ENCODE results near the gene MGST2. TPM values are rescaled to one million over a fixed set of nuclear protein-coding genes. Genes with fewer than 3 reads are reported as not detected.

The MGST2 gene
- total RNA-seq, 6 experiments from 2014 or later, result 5.0 to 11.4 (median 5.7) TPM

- Mint-ChIP-seq H3K4me1 (ENCODE audit: low read depth) (peaks cover 10% of the 10 kb centered on the region), H3K27me3 (ENCODE audit: insufficient read depth) (peaks cover 7% of the 10 kb centered on the region), H3K4me3 (no peak overlapping the region), H3K9me3 (no peaks in the 10 kb centered on the region), H3K27ac (peak overlapping the region; percentile 24; the same call in 1 of the 2 replicates), H3K36me3 (ENCODE audit: low read depth) (no peaks in the 10 kb centered on the region)
- DNase-seq, result peak; percentile 75
- TF ChIP-seq CTCF (IDR thresholded peaks at IDR 0.05), result peak; percentile 43; the same call in 1 of the 2 replicates
Observed at GRCh38 chr4:139740531-139741041, 75.0 kb downstream of the MGST2 start.

DNA sequence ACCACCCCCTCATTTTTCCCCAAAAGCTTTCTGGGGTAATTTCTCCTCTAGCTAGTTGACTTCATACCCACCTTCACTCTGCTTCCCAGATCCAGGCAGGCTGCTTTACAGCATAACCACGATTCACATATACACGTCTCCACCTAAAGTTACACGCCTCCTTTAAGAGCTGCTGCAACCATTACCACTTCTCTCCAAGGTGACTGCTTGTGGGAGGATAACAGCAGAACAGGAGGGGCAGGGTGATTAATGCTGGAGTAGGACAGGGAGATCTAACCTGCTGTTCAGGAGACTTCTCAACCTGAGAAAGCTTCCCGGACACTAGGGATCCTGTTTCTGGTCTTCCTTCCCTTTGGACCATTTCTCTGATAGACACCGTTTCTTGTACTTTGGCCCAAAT is 77.4 kb downstream of the MGST2 start:
- DNase-seq, result no peak
- Mint-ChIP-seq H3K27me3 (ENCODE audit: insufficient read depth) (peaks cover 7% of the 10 kb centered on the region), H3K4me3 (no peak overlapping the region), H3K9me3 (no peaks in the 10 kb centered on the region), H3K4me1 (ENCODE audit: low read depth) (peaks cover 10% of the 10 kb centered on the region), H3K27ac (no peak overlapping the region), H3K36me3 (ENCODE audit: low read depth) (no peaks in the 10 kb centered on the region)
- TF ChIP-seq CTCF (IDR thresholded peaks at IDR 0.05), result no peak

GRCh38 chr4:139744232-139744631 is 78.6 kb downstream of the MGST2 start:
- peaks cover 10% of the 10 kb centered on the region for H3K4me1 Mint-ChIP-seq (ENCODE audit: low read depth)
- H3K9me3 Mint-ChIP-seq, result no peaks in the 10 kb centered on the region
- no peak overlapping the region for H3K27ac Mint-ChIP-seq
- peaks cover 8% of the 10 kb centered on the region for H3K27me3 Mint-ChIP-seq (ENCODE audit: insufficient read depth)
- TF ChIP-seq CTCF (IDR thresholded peaks at IDR 0.05), result no peak
- no peak for DNase-seq
- H3K4me3 Mint-ChIP-seq, result no peak overlapping the region
- H3K36me3 Mint-ChIP-seq (ENCODE audit: low read depth), result no peaks in the 10 kb centered on the region

DNA sequence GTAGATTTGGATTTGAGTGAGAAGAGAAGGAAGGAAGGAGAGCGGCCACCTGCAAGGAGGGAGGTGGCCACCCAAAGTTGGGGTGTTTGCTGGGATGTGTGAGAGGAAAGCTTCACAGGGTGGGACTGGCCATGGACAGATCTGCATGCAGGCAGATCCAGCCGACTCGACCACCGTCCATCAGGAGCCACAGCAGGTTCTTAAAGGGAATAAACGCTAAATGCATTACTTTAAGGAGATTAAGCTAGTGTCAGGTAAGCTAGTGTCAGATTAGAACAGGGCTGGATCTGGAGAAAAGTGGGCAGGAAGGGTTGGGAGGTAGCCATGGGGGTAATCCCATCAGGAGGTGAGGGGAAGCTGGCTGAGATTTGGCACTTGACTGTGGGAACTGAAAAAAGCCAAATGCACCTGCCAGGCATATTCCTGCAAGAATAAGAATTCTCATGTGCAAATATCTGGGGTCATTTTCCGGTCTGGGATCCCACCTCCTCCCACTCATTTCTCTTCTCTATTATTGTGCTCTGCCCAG is 79.6 kb downstream of the MGST2 start:
- no peak for TF ChIP-seq CTCF (IDR thresholded peaks at IDR 0.05)
- DNase-seq, result no peak
- no peak overlapping the region for H3K27ac Mint-ChIP-seq

DNA sequence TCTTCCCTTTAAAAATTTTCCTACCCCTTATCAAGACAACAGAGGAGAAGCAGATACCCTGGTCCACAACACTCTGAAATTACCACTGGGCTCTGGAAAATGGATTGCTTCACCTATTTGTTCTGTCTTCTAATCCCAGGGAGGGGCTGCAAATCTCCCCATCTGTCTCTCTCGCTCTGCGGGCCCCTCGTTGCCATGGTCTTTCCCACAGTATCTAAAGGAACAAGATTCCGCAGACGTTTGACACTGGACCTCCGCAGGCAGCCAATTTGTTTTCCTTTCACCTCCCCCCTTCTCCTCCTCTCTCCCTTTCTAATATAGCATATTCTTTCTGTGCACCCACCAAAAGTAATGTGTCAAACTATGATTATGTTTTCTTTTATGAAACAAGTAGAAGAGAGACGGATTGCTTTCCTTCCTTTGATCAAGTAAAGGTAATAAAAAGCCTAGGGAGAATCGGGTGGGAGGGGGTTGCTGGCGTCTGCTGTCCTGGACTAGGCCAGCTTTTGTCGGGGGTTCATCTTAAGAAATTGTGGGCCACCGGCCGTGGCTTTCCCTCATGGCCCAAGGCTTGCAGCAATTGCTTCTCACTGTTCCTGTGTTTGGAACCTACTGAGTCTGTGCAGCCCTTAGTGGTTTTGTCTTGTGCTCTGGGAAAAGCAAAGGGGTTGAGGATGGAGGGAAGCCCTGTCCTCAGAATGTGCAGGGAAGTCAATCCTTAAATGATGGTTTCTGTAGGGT is 81.0 kb downstream of the MGST2 start:
- Mint-ChIP-seq H3K9me3 (no peaks in the 10 kb centered on the region), H3K27ac (no peak overlapping the region), H3K36me3 (ENCODE audit: low read depth) (no peaks in the 10 kb centered on the region), H3K4me1 (ENCODE audit: low read depth) (no peaks in the 10 kb centered on the region), H3K4me3 (no peak overlapping the region), H3K27me3 (ENCODE audit: insufficient read depth) (peaks cover 8% of the 10 kb centered on the region)
- no peak for DNase-seq
- TF ChIP-seq CTCF (IDR thresholded peaks at IDR 0.05), result no peak

More for the DNA sequence above, 79.6 kb downstream of the MGST2 start:
- peaks cover 8% of the 10 kb centered on the region for H3K27me3 Mint-ChIP-seq (ENCODE audit: insufficient read depth)
- H3K9me3 Mint-ChIP-seq, result no peaks in the 10 kb centered on the region
- H3K36me3 Mint-ChIP-seq (ENCODE audit: low read depth), result no peaks in the 10 kb centered on the region
- peaks cover 9% of the 10 kb centered on the region for H3K4me1 Mint-ChIP-seq (ENCODE audit: low read depth)
- no peak overlapping the region for H3K4me3 Mint-ChIP-seq
